ENCODE data around the gene FTSJ1. TPM values are rescaled to one million over a fixed set of nuclear protein-coding genes. Genes with fewer than 3 reads are reported as not detected.
"Not testable (repeated sequence)": the region's sequence is repeated elsewhere in the genome, so short reads cannot be mapped to it uniquely, and the experiment has no call there.

Gene FTSJ1
- polyA plus RNA-seq, 5 donors = 34.2 to 44.6 (median 36.5) TPM

DNA sequence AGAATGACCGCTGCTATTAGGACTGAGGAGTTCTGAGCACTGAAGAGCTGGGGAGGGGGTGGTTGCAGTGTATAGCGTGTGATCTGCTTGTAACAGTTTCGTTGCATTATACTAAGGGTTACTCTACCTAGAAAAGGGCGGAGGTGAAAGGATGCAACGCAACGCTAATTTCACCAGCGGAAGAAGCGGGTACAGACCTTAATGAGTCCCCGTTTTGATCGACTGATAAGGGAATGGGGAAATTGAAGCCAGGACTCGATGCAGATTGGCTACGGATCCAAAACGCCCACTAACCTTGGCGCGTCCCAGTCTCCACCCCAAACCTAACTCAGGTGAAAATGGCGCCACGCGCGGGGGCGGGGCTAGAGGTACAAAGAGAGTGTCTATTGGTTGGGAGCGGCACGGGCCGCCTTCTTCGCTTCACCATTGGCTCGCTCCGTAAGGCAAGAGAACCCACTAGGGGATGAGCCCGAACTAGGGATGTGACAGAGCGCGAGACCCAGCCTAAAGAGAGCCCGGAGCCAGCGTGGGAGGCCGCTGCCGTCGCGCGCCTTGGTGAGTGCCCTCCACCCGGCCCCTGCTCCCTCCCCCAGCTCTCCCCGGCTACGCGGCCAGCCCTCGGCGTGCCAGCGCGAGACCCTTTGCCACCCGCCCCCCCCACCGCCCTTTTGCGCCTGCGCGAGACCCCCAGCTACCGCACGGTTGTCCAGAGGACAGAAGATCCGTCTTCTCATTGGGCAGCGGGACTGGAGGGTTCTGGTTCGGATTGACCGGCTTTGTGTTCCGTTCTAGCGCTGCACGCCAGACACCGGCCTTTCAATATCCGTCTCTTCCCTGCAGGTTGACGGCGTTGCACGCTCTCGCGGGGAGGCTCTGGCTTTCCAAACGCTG is 45.6 kb downstream of the FTSJ1 start, which contains the start of gene EBP:
TSS of gene EBP (plus strand) at position 456 of the 891 bp plus-strand sequence. CDS start 1,964 bp downstream, outside the sequence.
- DNase-seq = peak; percentile 78 to 80

- DNase-seq = no peak
These were observed 46.3 kb downstream of the FTSJ1 start for GRCh38 chrX:48522291-48522690.

GRCh38 chrX:48523682-48524081 is 47.7 kb downstream of the FTSJ1 start:
- no peak for DNase-seq

GRCh38 chrX:48525853-48526252 is 49.9 kb downstream of the FTSJ1 start:
- DNase-seq = not testable (repeated sequence)

GRCh38 chrX:48530736-48531135 is 54.7 kb downstream of the FTSJ1 start:
- DNase-seq = no peak

DNA sequence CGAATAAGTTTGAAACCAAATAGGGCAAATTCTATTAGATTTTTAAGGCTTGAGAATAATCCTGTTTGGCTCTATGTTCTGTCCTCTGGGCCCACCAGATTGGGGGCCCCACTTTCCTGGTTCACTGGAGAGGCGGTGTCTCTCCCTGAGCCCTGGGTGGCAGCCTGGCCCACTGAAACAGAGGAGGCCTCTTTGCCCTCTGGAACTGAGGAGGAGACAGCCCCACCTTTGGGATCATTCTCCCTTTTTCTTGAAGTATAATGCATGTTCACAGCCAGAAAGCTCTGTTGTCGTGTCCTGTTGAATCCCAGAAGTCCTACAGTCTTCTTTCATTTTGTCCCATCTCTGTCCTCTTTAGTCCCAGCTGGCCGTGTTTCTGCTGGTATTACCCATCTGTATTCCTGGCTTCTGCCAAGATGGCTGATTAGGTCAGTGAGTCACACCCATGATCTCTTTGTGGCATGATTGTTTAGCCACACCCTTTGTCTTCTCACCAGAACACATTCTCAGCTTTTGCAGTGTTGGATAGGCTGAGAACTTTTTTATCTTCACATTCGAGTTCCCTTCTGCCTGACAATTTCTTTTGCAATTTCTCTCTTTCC is 55.5 kb downstream of the FTSJ1 start:
- no peak for DNase-seq

DNA sequence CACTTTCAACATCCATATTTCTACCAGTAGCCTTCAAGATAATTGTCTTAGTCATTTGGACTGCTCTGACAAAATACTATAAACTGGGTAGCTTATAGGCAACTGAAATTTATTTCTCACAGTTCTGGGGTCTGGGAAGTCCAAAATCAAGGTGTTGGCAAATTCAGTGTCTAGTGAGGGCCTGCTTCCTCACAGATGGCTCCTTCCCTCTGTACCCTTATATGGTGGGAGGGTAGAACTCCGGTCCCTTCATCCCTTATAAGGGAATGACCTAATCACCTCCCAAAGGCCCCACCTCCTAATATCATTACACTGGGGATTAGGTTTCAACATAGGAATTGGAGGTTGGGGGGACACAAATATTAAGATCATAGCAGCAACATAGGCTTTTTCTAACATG is 56.2 kb downstream of the FTSJ1 start:
- no peak for DNase-seq

GRCh38 chrX:48533165-48533564 is 57.2 kb downstream of the FTSJ1 start:
- DNase-seq = no peak

Other genes with a start within 250 kb of the FTSJ1 start
- gene SSX1, start 220.8 kb upstream of the FTSJ1 start, polyA plus RNA-seq (ENCODE audit: insufficient read depth in 1 of 5, insufficient read length in 5 of 5, low replicate concordance in 1 of 5) = not detected
- gene SSX3, start 119.5 kb upstream of the FTSJ1 start, polyA plus RNA-seq (ENCODE audit: insufficient read depth in 1 of 5, insufficient read length in 5 of 5, low replicate concordance in 1 of 5) = not detected
- not detected for gene SSX4, start 92.7 kb upstream of the FTSJ1 start, polyA plus RNA-seq (ENCODE audit: insufficient read depth in 1 of 5, insufficient read length in 5 of 5, low replicate concordance in 1 of 5)
- not detected for gene SSX4B, start 64.2 kb upstream of the FTSJ1 start, polyA plus RNA-seq (ENCODE audit: insufficient read depth in 1 of 5, insufficient read length in 5 of 5, low replicate concordance in 1 of 5)
- 10 to 100 TPM; 31.8 to 68.1 (median 43.4) TPM for gene SLC38A5, start 5.9 kb upstream of the FTSJ1 start, polyA plus RNA-seq (ENCODE audit: insufficient read depth in 1 of 5, insufficient read length in 5 of 5, low replicate concordance in 1 of 5)
- gene PORCN, start 32.8 kb downstream of the FTSJ1 start, polyA plus RNA-seq (ENCODE audit: insufficient read depth in 1 of 5, insufficient read length in 5 of 5, low replicate concordance in 1 of 5) = 1 to 10 TPM; 6.2 to 9.9 (median 8.9) TPM
- 10 to 100 TPM; 34.0 to 39.6 (median 35.7) TPM for gene EBP, start 45.6 kb downstream of the FTSJ1 start, polyA plus RNA-seq (ENCODE audit: insufficient read depth in 1 of 5, insufficient read length in 5 of 5, low replicate concordance in 1 of 5)
- 10 to 100 TPM in 2 of 5 donors, 1 to 10 TPM in 3; 8.0 to 11.8 (median 9.6) TPM for gene TBC1D25, start 63.5 kb downstream of the FTSJ1 start, polyA plus RNA-seq (ENCODE audit: insufficient read depth in 1 of 5, insufficient read length in 5 of 5, low replicate concordance in 1 of 5)
- gene RBM3, start 98.3 kb downstream of the FTSJ1 start, polyA plus RNA-seq (ENCODE audit: insufficient read depth in 1 of 5, insufficient read length in 5 of 5, low replicate concordance in 1 of 5) = 100 to 1,000 TPM; 322 to 463 (median 376) TPM
- gene WDR13, start 121.3 kb downstream of the FTSJ1 start, polyA plus RNA-seq (ENCODE audit: insufficient read depth in 1 of 5, insufficient read length in 5 of 5, low replicate concordance in 1 of 5) = 100 to 1,000 TPM in 3 of 5 donors, 10 to 100 TPM in 2; 84.4 to 141 (median 104) TPM
- gene WAS, start 207.6 kb downstream of the FTSJ1 start, polyA plus RNA-seq (ENCODE audit: insufficient read depth in 1 of 5, insufficient read length in 5 of 5, low replicate concordance in 1 of 5) = 1 to 10 TPM; 3.7 to 4.7 (median 3.8) TPM
- 1 to 10 TPM; 5.4 to 6.7 (median 5.9) TPM for gene SUV39H1, start 220.5 kb downstream of the FTSJ1 start, polyA plus RNA-seq (ENCODE audit: insufficient read depth in 1 of 5, insufficient read length in 5 of 5, low replicate concordance in 1 of 5)